PFSK-1 (cell line): ENCODE data around the gene ERC1.

Experiments used
- POLR2AphosphoS5 ChIP-seq: IDR thresholded peaks from 2 replicates; pipeline ENCODE4 v1.6.1; 2012; ENCODE audit warnings: low read depth, mild to moderate bottlenecking, control low read depth, low read length, moderate library complexity
- TAF1 ChIP-seq: IDR thresholded peaks from 2 replicates; pipeline ENCODE4 v1.6.1; 2012; ENCODE audit warnings: low read length, control low read depth, borderline replicate concordance; ENCODE audit not compliant: insufficient read depth

- TF ChIP-seq POLR2AphosphoS5 = no peak
- no peak for TF ChIP-seq TAF1
Measured at GRCh38 chr12:944211-944610, 46.8 kb upstream of the ERC1 start.
